GM19463 (cell line): ENCODE data around the gene ERLIN1.
A peak's percentile ranks its signal among the peaks of the same experiment; 100 is the strongest.

Experiments used
- ATAC-seq: cut with Tn5 transposase; IDR thresholded peaks from one replicate; pipeline ENCODE4 v1.9.1; 2021; ENCODE audit warnings: mild to moderate bottlenecking, moderate library complexity; ENCODE audit not compliant: unreplicated experiment

The ERLIN1 gene

GRCh38 chr10:100185364-100186252 lies at the start of gene ERLIN1:
Gene ERLIN1, minus strand, starts transcription at chr10:100186029. Its CDS starts 403 bp downstream, at chr10:100185626.
- ATAC-seq, result peak; percentile 87

- ATAC-seq, result no peak
Observed at GRCh38 chr10:100232101-100232500, 46.3 kb upstream of the ERLIN1 start.

DNA sequence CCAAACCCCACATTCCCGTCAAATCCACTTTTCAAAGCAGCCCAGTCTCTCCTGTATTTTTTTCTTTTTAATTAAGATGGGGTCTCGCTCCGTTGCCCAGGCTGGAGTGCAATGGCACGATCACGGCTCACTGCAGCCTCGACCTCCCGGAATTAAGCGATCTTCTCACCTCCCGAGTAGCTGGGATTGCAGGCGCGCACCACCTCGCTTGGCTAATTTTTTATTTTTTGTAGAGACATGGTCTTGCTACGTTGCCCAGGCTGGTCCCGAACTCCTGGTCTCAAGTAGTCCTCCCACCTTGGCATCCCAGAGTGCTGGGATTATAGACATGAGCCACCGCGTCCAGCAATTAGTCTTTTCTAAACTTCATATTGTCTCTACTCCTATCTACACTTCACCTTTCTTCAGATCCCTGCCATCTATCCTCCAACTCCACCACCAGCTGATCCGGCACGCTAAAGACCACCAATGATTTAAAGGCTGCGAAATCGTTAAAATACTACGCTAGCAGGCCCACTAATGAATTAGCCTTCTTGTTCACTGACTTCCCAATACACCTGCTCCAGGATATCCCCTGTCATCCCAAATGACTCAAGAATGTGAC lies 44.1 kb upstream of the ERLIN1 start:
- no peak for ATAC-seq

DNA sequence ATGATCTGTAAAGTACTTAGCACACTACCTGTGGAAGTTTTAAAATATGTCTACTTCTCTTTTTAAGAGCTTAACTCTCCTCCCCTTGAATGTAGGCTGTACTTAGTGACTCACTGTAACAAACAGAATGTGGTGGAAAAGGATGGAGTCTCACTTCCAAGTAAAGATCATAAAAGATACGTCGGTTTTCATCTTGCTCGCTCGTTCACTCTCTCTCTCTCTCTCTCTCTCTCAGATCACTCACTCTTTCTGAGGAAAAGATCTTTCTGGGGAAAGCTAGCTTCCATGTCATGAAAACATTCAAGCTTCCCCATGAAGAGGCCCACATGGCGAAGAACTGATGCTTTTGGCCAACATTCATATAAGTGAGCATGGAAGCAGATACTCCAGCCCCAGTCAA lies 38.0 kb upstream of the ERLIN1 start:
- no peak for ATAC-seq

DNA sequence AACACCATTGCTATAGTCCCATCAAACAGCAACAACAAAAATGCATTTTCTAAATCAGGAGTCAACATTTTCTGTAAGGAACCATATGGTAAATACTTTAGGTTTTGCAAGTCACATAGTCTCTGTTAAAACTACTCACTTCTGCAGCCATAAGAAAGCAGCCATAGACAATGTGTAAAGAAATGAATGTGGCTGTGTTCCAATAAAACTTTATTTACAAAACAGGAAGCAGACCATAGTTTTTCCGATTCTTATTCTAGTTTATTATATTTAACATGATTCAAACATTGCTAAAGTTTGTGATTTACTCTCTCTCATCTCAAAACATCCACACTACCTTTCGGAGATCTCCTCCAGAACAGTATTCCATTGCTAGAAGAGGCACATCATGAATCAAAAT lies 36.7 kb upstream of the ERLIN1 start:
- ATAC-seq, result no peak

DNA sequence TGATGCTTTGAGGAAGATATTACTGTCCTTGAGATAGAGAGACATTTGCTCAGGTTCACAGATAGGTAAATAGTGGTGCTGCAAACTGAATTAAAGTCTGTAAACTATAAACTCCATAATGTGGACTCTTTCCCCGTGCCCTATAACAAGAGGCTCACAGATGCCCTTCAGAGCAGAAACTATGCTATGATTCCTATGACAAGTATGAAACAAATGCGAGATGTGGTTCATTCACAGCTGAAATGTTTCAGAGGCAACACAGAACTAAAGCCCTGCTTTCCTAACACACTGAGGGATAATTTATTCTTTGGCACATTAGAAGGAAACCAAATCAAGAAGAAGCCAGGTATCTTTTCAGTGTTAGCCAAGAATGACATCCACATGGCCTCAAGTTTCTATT lies 30.2 kb upstream of the ERLIN1 start:
- ATAC-seq, result no peak

- ATAC-seq, result no peak
Observed at GRCh38 chr10:100209303-100209702, 23.5 kb upstream of the ERLIN1 start.

DNA sequence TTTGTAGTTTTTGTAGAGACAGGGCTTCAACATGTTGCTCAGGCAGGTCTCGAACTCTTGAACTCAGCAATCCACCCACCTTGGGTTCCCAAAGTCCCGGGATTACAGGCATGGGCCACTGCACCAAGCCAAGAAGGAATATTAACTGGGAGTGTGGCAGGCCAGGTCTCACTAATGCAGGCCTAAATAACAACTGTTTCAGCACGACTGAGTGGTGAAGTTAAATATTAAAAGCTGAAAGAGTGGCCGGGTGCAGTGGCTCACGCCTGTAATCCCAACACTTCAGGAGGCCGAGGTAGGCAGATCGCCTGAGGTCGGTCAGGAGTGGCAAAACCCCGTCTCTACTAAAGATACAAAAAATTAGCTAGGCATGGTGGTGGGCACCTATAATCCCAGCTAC lies 22.4 kb upstream of the ERLIN1 start:
- no peak for ATAC-seq

GRCh38 chr10:100204370-100204769 lies 18.5 kb upstream of the ERLIN1 start:
- no peak for ATAC-seq

GRCh38 chr10:100201549-100201948 lies 15.7 kb upstream of the ERLIN1 start:
- ATAC-seq, result no peak

DNA sequence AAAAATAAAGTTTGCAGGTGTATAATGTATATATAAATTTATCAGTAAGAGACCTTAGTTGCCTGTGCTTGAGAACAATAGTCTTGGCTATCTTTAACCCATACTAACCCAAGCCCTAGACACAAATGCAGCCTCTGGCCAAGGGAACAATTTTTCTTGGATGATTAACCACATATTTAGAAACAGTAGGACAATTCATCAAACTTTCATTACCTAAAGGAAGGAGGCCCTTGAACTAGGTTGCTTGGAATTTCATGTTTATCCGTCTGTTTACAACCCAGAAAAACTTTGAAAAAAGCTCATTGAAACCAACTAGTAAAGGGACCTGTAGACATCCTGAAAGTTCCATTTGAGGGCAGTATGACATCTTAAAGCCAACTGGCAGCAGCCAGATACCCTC lies 8.9 kb upstream of the ERLIN1 start:
- ATAC-seq, result no peak

- ATAC-seq, result no peak
Observed at GRCh38 chr10:100192350-100192749, 6.5 kb upstream of the ERLIN1 start.

DNA sequence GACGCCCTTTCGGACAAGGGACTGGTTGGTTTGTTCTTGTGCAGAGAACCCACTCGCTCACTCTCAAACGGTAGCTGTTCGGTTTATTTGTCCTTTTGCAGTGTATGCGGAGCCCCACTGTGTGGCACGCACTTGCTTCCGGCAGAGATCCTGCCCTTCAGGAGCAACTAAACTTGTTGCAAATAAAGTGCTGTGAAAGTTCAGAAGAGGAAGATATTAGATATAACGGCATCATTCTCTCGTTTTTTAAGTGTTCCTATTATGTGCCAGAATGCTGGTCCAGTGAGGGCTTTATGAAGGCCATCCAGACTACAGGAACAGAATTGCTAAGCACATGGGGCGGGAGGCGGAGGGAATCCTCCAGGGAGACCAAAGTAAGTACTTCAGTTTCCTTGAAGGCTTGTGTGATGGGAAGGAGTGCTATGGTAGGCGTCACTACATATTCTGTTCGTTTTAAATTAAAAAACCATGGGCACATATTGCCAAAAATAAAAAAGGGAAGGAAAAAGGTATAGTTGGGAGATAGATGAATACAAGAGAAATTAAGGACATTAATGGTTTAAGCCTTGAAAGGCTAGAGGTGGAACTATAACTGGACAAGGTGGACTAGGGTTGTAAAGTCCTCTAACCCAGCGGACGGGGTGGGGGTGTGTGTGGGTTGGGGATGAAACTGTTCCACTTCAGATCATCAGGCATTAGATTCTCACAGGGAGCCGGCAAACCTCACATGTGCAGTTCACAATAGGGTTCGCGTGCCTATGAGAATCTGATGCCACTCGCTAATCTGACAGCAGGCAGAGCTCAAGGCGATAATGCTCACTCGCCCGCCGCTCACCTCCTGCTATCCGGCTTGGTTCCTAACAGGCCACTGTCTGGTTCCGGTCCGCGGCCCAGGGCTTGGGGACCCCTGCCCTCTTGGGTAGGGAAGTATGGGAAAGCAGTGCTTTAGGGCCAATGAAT lies 704 bp upstream of the ERLIN1 start:
- ATAC-seq, result peak; percentile 50

- no peak for ATAC-seq
Observed at GRCh38 chr10:100184840-100185239, 989 bp downstream of the ERLIN1 start.

GRCh38 chr10:100184426-100184825 lies 1.4 kb downstream of the ERLIN1 start:
- ATAC-seq, result no peak

DNA sequence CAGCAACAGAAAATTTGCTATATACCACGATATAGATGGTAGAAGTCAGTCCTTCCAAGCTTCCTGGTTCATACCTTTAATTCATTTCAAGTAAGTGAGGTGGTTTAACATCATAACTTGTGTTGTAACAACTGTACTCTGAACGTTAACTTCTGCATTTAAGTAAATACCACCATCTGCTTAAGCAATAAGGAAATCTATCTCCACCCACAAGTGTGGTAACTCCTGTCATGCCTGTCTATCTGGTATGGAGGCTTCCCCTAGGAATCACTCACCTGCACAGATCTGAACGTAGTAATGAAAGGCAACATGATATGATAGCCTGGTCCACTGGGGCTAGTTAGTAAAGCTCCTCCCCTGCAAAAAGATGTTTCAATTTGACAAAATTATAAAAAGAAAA lies 2.3 kb downstream of the ERLIN1 start:
- no peak for ATAC-seq

DNA sequence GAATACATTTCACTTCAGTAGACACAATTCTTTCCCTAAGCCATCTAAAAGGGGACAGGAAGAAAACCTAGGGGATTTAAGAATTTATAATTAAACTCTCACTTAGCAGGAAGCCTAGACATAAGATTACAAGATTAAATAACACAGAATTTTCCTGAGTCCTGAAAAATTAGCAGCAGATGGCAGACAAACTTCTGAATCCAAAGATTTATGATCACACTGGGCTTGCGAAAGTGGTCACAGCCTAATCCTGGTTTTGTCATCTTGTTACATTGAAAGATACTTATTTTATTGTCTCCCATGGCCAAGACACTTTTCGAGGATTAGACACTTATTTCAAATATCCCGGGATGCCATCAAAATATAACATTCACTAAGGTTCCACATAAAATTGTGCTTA lies 2.9 kb downstream of the ERLIN1 start:
- no peak for ATAC-seq

GRCh38 chr10:100182281-100182680 lies 3.5 kb downstream of the ERLIN1 start:
- ATAC-seq, result no peak

GRCh38 chr10:100175875-100176274 lies 10.0 kb downstream of the ERLIN1 start:
- ATAC-seq, result no peak

DNA sequence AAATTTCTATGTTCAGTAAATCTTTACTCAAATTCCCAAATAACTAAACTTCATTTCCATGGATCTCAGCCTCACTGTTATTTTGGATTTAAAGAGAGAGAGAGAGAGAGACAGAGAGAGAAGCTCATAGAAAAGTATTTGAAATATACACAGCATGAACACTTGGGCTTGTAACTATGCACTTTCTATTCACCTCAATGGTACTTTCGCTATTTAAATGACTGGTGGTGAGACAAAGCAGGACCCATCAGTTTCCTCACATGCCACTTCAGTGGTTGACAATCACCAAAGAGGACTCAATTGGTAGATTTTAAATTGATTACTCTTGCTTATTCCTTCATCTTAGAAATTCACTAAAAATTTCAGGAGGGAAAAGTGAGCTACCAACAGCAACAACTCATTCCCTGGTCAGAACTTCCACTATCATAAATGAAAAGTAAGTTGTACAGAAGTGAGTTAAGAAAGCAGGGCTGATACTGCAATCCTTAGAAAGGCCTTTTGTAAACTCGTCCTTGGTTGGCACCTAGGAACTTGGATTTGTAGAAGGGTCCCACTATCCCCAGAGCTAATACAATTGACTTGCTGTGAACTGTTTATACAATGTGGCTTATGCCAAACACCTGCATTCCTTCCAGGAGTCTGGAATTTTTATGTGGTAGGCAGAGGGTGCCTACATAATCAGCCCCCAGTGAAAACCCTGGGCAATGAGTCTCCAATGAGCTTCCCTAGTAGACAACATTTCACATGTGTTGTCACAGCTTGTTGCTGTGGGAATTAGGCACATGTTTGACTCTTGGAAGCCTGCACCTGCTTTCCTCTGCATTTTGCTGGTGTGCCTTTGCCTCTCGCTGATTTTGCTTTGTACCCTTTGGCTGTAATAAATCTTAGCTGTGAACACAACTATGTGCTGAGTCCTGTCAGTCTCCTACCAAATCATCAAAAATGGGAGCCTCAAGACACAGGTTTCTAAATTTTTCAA lies 10.8 kb downstream of the ERLIN1 start:
- peak; percentile 94 for ATAC-seq
